ENCODE data around the gene PXDC1.

- TF ChIP-seq POLR2AphosphoS5 (IDR thresholded peaks at IDR 0.05; ENCODE audit: insufficient read depth, low read depth, low read length) (no peak), EZH2 (IDR thresholded peaks at IDR 0.05; ENCODE audit: borderline replicate concordance, low read depth, low read length, severe bottlenecking) (no peak), MAX (IDR thresholded peaks at IDR 0.05; ENCODE audit: insufficient read depth, insufficient read length) (no peak), POLR2A (IDR thresholded peaks at IDR 0.05; ENCODE audit: low read depth, low read length) (no peak), CTCF (IDR thresholded peaks at IDR 0.05; ENCODE audit: extremely low read depth in 1 of 2, insufficient read depth in 1 of 2, low read depth in 1 of 2, low read length in 2 of 2) (no peak)
Observed at GRCh38 chr6:3796719-3797041, 45.2 kb upstream of the PXDC1 start.

Data from endothelial cell of umbilical vein (primary cell).